CD1c-positive myeloid dendritic cell (primary cell): ENCODE results near the gene DAG1.
A peak's percentile ranks its signal among the peaks of the same experiment; 100 is the strongest.

Source experiments
- DNase-seq: peaks from one replicate; pipeline ENCODE4 v3.0.0-alpha.2; 2016; ENCODE audit errors: extremely low spot score

DAG1 gene

DNA sequence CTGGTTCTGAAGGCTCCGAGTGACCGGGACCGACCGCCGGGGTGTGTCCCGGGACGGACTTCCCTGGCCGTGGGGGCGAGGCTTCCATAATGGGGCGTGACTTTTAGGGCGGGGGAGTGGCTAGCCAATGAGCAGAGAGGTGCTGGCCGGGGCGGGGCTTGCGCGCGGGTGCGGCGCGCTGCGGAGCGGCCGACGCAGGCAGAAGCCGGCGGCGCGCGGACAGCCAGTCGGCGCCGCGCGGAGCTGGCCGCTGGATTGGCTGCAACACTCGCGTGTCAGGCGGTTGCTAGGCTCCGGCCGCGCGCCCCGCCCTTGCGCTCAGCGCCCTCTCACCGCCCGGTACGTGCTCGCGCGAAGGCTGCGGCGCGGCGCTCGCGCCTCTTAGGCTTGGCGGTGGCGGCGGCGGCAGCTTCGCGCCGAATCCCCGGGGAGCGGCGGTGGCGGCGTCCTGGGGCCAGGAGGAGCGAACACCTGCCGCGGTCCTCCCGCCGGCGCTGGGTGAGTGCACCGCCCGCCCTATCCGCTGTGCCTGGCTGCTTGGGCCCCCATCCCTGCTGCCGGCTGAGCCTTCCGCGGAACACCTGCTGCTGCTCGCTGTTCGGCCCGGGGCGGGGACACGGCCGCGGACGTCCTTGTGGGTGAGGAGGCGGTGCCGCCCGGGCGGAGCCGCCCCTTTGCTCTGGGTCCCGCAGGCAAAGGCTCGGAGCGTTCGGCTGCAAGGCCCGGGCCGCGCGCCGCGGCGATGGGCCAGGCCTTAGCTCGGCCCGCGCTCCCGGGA lies at the start of gene DAG1:
TSS of gene DAG1 (plus strand) at position 332 of the 778 bp plus-strand sequence. CDS start 40,268 bp downstream, outside the sequence.
- peak; percentile 99 for DNase-seq

DNA sequence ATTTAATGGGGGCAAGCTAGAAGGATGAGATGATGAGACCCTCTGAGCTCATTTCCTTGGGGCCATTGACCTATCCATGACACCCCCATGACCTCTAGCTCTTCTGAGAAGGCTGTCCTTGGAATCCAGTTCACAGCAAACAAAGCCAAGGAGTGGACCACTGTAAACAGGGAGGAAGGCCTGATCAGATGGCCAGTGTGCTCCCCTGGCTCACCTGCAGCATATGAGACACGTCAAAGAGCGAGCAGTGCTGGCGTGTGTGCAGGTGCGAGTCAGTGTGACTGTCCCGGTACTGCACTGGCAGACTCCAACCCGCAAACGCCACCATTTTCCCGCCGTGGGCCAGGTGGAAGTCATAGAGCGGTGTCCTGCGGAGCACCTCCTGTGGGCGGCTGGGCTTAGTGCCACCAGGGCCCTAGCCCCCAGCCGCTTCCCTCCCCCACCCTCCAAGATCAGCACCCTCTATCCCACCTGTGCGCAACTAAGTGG lies 48.1 kb upstream of the DAG1 start:
- DNase-seq, result no peak

DNA sequence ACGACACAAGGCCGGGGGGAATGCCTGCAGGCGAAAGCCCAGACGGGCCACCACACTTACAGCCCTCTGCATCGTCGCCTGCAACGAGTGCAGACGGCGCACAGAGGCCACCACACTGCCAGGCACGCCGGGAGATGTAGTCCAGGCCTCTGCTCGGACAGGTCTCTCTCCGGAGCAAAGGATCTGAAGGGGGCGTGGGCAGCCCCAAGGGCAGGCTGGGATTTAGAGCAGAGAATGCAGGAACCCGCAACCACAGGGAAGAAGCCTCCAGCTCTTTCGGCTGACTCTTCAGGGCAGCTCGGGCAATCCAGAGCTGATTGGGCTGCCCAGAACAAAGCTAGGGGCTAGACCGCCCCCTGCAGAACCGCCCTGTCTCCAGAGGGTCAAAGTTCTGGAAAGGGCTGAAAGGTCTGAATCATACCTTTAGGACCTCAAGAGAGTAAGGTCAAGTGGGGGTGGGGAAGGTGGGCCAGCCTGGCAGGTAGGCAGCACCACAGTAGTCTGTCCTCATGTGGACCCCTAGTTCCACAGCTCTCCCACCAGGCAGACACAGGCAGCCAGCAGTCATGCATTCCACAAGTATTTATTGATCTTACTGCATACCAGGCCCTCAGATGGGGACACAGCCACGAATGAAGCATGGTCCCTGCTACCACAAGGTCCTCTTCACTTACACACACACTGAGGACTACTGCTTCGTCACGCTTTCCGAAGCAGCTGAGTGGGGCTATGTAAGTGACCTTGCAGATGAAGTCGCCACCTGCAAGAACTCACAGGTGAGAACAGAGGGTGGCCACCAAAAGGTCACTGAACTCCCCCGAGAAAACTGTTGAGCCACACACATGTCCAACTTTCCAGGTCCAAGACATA lies 47.5 kb upstream of the DAG1 start, which contains the start of gene AMT:
TSS of gene AMT (minus strand) at position 95 of the 870 bp plus-strand sequence. CDS start at position 72, 23 bp downstream.
- peak; percentile 47 for DNase-seq

DNA sequence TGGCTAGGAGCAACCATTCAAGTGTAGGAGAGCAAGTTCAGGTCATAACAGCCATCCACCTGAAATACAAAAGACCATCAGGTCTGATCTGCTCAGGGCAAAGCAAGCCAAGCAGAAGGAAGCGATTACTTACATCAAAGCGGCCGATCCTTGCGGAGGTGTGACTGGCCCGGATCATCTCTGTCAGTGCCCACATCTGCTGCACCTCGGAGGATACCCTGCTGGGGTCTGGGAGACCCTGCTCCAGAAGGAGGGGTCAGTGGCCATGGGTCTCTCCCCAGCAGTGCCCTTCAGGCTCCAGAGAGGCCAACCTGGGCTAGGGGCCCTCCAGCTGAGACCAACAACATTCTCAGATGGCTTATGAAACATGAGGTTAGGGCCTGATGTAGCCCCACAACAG lies 45.3 kb upstream of the DAG1 start:
- DNase-seq, result no peak

DNA sequence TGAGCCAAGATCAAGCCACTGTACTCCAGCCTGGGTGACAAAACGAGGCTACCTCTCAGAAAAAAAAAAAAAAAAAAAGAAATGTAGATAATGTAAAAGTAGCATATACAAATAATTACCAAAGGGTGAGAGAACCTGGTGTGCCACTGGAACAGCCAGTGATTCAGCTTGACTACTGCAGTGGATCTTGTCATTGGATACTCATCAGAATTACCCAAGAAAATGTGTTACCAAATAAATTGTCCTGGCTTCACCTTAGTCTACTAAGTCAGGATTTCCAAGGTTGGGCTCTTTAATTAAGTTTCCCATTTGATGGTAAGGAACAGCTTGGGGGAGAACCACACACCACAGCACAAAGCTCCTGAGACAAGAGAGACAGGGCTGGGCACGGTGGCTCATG lies 42.5 kb upstream of the DAG1 start:
- DNase-seq, result no peak

DNA sequence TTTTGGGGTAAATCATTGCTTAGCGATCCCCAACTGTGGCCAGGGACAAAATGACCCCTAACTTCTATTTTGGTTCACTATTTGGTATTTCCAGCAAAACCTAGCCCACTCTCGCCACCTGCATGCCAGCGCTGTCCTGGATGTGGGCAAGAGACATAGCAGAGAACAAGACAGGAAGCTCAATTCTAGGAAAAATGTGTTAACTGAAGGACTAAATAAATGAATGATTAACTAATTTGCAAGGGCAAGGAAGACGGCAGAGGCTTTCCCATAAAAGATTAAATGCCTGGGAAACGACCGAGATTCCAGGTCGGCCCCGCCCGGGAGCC lies 41.4 kb upstream of the DAG1 start:
- no peak for DNase-seq

DNA sequence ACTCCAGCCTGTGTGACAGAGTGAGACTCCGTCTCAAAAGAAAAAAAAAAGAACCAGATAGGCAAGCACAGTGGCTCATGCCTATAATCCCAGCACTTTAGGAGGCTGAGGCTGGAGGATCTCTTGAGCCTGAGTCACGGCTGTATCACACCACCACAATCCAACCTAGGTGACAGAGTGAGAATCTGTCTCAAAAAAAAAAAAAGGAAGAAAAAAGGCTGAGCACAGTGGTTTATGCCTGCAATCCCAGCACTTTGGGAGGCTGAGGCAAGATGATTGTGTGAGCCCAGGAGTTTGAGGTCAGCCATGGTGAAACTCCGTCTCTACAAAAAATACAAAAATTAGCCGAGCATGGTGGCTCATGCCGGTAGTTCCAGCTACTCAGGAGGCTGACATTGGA lies 35.3 kb upstream of the DAG1 start:
- no peak for DNase-seq

DNA sequence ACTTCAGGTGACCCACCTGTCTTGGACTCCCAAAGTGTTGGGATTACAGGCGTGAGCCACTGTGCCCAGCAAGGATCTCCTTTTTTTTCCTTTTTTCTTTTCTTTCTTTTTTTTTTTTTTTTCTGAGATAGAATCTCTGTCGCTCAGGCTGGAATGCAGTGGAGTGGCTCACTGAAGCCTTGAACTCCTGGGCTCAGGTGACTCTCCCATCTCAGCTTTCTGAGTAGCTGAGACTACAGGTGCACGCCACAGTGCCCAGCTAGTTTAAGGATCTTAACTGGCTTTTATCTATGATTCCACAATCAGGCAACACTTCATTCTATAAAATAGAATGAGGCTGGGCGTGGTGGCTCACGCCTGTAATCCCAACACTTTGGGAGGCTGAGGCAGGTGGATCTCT lies 24.7 kb upstream of the DAG1 start:
- no peak for DNase-seq

DNA sequence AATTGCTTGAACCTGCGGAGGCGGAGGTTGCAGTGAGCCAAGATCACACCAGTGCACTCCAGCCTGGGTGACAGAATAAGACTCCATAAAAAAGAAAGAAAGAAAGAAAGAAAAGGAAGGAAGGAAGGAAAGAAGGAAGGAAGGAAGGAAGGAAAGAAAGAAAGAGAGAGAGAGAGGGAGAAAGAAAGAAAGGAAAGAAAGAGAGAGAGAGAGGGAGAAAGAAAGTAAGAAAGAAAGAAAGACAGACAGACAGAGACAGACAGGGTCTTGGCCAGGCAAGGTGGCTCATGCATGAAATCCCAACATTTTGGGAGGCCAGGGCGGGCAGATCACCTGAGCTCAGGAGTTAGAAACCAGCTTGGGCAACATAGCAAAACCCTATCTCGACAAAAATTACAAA lies 16.4 kb upstream of the DAG1 start:
- no peak for DNase-seq

DNA sequence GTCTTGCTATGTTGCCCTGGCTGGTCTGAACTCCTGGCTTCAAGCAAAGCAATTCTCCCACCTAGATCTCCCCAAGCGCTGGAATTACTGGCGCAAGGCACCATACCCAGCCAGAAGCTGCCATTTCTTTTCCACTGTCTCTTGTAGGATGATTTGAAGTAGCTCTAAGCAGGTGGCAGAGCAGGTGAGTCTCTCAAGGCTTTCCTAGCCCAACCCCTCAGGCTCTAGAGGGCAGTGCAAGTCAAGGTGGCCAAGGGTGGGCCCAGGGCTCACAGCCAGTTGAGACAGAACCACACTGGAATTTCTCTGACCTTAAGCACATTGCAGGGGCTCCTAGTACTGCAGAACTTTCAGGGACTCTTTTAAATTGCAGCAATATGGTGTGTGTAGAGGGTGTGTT lies 15.6 kb upstream of the DAG1 start:
- no peak for DNase-seq

DNA sequence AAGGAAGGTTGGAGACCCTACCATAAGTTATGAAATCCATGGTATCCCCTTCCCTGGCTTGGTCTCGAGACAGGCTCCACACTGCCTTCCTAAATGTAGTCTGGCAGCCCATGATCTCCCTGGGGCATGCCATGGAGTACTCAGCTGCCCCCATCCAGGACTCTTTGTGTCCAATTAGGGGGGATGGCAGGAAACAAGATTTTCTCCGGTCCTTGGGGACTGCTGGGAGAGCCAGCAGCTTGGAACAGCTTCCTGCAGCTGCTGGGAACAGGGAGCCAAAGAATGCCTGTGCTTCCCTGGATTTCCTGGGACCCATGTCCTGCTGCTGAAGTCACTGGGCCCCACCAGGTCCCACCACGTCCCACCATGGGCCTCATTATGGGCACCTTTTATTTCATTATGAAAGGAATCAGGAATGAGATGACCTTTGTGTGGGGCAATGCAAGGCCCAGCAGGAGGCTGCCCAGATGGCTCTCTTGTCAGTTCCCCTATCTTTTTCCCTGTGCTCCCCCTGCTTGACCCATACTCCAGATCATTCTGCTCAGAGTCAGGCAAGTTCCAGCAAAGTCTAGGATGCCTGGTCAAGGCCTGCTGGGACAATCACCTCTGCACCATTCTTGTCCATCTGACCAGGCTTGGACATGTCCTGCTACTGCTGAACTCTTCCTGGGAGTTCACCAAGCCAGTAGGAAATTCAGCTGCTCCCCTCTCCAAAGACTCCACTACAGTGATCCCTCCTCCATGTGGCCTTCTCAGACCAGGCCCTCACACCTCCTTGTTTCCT lies 15.0 kb upstream of the DAG1 start:
- no peak for DNase-seq

DNA sequence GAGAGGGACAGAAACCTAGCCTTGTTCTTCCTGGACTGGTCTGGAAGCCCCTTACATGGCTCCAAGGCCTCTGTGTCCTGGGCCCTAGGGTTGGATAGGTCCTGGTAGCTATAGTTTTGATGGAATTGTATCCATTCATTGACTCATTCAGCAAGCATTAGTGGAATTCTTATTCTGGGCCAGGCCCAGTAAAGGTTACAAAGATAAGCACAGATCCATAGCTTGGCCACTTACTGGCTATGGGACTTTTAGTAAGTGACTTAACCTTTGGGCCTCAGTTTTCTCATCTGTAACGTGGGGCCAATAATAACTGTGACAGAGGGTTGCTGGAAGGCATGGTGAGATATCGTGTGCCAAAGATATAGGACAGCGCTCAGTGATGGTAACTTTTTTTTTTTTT lies 13.6 kb upstream of the DAG1 start:
- no peak for DNase-seq

DNA sequence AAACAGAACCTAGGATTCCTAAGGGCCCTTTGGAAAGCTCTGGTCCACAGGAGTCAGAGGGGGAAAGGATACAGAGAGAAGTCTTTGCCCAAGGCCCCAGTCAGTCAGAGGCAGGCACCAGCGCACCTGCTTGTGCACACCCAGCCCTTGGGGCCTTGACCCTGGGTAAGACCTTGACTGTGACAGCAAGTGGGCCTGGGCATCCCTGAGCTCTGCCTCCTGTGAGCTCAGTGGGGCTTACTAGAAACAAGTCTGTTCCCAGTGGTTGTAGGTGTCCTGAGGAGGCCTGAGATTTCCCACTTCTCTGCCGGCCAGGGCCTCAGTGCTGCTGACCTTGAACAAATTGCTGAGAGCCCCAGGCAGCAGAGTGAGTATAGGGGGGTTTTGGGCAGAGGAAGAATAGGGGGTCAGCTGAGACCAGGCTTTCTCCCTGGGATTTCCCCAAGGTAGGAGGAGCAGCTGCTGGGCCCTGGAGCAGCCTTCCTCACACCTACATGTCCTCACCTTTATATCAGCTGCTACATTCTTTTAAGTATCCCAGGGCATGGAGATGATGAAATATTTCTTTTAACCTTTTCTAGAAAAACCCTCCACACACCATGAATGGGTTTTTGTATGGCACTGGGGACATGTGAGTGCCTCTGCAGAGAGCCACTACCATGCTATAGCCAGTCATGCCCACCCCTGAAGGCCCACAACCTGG lies 9.7 kb upstream of the DAG1 start:
- no peak for DNase-seq

DNA sequence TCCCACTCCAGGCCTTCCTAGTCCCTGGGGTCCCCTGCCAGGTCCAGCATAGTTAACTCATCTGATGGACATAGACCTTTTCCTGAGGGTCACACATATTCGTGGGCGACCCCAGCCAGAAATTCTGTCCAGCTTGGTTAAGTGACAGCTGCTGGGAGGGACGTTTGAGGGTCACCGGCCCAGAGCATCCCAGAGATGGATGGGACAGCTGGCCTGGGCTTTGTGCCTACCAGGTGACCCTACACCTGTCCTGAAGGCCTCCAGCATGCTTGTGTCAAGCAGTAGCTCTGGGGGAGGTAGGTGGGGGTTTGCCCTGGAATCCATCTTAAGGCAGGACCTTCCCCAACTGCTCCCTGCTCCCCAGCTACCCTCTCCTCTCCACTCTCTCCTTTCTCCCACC lies 9.1 kb upstream of the DAG1 start:
- no peak for DNase-seq

DNA sequence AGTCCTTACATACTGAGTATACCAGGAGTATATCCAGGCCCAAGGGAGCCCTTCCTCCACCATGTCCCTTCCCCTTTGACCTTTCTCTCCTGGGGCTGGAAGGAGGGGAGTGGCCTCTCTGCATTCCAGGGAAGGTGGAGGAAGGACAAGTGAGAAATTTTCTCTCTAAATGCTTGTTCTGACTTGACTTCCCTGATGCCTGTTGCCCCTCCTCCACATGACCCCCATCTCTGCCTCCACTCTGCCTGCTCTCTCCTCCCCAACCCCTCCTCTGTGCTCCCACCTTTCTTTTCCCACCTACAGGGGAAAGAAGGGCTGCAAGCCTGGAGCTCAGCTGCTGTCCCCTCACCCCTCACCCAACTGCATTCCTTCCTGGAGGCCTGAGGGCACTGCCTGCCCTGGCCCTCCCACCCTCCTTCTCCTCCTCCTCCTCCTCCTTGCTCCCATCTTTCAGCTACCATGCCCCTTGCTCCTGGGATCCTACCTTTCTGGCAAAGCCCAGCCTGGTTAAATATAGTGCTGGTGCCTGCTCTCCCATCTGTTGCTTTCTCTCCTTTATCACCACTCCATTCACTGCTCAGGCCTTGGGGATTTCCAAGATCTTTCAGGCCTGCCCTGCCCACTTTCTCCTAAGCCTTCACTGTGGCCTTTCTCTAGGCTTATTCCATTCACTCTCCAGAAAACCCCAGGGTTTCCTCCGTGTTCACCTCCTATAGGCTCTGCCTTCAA lies 8.5 kb upstream of the DAG1 start:
- DNase-seq, result no peak

DNA sequence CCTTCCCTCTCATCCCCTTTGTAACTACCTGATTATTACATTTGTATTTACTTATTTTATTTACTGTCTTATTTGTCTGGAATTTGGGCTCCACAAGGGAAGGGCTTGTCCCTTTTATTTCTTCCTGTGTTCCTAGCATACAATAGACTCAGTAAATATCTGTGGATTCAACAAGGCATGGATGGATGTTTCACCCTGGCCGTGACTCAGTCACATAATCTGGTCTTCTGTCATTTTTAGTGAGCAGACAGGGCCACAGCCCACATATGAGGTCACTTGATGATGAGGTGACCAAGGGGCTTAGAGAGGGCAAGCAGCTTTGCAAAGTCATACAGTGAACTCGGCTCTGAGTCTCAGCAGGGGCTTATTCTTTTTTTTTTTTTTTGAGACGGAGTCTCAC lies 7.8 kb upstream of the DAG1 start:
- no peak for DNase-seq

DNA sequence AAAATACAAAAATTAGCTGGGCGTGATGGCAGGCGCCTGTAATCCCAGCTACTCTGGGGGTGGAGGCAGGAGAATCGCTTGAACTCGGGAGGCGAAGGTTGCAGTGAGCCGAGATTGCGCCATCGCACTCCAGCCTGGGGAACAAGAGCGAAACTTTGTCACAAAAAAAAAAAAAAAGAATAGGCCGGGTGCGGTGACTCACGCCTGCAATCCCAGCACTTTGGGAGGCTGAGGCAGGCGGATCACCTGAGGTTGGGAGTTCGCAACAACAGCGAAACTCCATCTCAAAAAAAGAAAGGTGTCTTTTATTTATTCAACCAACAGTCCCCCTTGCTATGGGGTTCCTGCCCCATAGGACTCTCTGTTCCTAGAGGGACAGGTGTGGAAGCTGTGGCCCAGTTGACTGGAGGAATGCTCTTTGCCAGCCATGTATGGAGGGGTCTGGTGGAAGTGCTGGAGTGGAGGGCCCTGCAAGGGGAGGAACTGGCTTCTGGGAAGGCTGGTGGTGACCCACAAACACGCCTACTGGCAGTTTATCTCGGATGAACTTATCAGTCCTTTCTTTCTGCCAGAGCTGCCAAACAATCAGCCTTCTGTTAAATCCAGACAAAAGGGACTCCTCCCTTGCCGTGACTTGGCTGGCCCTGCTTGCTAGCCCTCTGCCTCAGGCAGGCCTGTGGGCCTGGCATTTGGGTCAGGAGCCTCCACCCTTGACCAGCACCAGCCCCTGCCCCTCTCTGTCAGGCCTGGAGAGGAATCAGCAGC lies 4.6 kb upstream of the DAG1 start:
- peak; percentile 37 for DNase-seq

DNA sequence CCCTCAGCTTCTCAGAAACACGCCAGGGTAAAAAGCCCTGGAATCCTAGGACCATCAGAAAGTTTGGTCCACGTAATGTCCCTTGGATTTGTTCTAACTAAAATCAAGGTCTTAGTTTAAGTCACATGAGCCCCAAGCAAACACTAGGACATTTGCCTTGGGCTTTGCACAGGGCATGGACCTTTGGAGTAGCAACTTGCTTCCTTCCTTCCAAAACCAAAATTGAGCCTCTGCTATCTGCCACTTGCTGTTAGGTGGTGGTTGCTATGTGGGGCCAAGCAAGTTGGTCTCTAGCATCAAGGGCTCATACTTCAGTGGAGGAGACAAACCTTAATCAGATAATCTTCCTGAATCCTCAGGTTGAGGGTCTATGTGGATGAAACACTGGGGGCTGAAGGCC lies 4.0 kb upstream of the DAG1 start:
- DNase-seq, result no peak

DNA sequence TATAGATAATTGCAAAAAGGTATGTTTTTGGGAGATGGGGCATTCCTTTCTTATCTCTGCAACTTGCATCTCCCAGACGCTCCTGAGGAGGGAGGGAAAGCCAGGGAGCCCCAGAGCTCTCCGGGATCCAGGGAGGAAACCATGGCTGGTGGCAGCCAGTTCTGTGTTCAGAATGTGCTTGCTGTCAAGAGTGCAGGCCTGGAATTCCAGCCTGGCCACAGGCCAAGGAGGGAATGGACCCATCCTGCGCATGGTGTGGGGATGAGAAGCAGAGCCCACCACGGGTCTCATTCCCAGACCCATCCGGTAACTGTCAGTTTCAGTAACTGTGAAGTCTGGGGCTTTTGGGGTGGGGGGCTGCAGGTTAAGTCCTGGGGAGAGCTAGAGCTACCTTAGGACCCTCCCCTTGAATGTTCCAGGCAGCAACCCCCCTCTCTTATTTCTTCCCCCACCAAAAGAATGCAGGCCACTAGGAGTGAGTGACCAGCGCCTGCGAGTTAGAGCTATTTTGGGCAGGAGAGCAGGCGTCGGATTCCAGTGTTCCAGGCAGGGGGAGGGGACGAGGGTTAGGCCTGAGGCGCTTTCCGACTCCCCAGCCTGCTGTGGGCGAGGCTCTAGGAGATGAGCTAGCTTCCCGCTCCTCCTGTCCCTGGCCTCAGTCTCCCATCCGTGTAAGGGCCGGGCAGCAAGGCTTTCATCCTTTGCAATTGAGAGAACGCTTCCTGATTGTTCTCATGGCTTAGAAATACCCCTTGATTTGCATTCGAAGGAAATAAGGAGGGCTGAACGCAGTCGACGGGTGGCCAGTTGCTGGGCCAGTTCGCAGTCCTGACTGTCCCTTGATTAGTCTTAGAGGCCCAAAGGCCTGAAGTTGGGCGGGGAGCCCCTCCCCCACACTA lies 781 bp upstream of the DAG1 start:
- no peak for DNase-seq
